HG03558 (cell line): Measurements from ENCODE around the gene GRIFIN.

Source experiments
- ATAC-seq: cut with Tn5 transposase; IDR thresholded peaks from one replicate; pipeline ENCODE4 v1.9.1; 2021; ENCODE audit warnings: moderate number of reproducible peaks; ENCODE audit not compliant: unreplicated experiment; ENCODE audit errors: extremely low read depth

The GRIFIN gene

DNA sequence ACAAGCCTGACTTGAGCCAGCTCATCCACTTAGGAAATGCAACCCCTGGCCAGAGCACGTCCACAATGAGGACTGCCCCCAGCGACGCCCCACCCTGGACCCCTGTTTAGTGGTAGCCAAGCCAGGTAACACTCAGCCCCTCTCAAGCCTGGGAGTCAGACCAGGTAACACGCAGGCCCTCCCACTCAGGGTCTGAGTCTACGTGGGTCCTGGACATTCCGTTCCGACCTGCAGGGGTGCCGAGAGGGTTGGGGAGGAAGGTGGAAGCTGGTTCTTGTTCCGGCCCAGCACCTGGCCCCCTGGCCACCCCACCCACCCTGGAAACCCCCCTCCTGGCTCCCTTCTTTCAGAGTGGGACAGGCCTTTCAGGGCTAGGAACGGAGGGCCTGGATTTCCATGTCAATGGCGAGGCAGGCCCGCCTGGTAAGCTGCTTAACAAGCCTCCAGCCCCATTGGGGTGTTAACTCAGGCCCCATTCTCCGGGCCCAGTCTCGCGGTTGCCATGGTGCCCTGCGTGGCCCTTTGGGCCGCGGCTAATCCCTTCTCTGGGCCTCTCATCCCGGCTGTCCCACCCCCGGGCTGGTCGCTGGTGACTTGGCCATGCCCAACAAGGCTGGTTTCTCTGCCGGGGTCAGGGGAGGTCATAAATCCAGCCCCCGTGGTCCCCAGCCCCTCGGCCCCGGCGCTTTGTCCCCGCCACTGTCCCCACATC, 23.7 kb upstream of the GRIFIN start:
- no peak for ATAC-seq

DNA sequence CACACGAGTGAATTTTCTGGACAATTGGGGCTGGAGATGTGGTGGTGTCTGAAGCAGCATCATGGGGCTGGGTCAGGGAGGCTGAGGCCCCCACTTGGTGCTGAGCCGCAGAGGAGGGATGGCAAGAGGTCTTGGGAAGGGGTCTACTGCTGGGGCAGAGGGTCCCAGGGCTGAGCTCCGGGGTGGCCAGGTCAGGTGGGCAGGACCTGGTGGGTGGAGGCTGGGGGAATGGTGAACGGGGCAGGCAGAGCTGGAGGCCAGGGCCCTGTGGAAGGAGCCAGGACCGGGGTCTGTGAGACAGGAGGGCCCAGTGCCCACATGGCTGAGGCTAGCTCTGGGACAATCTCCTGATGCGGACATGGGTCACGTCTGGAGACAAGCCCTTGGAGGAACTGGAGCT, 23.0 kb upstream of the GRIFIN start:
- no peak for ATAC-seq

DNA sequence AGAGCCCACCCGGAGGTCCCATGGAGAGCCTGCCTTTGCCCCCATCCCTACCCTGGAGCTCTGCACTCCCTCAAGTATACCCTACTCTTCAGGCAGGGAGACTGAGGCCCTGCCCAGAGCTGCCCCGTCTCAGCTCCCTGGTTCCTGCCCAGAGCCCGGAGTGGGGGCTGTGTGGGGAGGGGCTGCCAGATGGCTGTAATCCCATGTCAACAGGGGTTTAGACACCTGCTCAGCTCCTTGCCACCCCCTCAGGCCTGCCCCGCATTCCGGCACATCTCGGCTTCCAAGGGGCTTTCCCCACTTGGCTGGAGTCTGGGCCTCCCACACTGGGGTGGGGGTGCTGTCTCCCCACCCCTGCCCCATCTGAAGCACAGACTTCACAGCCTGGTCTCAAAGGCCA, 22.5 kb upstream of the GRIFIN start:
- no peak for ATAC-seq

DNA sequence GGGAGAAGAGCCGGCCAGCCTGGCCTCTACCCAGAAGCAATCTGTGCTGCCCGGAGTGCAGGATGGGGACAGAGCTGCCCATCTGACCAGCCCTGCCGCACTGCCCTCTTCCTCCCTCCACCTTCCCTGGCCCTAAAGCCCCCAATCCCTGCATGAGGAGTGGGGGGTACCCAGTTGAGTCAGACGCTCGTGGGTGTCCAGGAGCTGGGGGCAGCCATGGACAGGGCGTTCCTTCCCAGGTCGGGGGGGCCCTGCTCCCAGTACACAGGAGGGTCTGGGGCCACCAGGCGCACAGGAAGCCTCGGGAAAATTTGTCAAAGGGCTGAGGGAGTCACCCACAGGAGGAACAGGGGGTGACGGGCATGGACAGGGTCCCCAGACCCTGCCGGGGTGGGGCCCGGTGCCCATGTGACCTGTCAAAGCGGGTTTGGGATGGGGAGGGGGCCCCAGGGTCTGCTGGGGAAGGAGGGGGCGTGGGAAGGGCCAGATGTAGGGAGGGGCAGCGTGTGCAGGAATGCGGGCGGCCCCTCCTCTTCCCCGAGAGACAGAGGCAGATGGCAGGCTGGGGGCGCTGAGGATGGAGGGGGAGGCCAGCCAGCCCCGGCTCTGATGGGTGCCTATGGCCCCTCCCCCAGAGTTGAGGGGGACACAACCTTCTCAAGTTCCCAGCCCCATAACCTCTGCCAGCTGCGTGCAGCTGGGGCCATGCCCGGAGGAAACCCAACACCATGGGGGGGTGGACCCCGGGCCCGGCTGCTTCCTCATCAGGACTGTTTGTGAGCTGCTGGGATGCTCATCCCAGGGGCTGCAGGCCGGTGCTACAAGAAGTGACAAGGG, 21.5 kb upstream of the GRIFIN start:
- ATAC-seq = no peak

DNA sequence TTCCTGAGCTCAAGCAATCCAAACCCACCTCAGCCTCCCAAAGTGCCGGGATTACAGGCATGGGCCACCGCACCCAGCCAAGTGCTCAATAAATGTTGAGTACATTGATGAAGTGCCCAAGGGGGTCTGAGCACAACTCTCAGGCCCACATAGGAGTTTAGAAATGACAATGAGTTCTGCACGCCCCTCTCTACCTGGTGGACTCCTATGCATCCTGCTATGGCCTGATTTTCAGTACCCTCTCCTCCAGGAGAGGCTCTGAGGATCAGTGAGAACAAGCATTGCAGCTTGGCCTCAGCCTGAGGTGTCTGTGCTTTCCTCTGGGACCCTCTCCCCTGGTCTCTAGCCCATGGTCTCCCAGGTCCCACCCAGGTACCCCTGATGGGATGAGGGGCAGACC, 20.9 kb upstream of the GRIFIN start:
- no peak for ATAC-seq

DNA sequence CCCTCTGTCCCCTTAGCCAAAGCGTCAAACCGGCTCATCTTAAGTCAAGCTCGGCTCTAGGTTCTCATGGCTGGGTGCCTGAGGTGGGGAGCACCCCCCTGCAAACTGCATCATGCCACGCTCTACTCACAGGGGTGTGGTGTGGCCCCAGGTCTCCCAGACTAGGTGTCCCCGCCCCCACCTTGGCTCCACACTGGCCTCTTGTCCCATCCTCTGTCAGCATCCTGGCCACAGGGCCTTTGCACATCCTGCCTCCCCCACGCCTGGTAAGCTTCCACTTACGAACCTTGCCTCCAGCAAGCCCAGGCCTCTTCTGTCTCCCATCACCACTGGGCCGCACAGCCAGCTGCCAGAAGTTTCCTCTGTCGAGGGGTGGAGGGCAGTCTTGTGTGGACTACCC, 20.2 kb upstream of the GRIFIN start:
- no peak for ATAC-seq

DNA sequence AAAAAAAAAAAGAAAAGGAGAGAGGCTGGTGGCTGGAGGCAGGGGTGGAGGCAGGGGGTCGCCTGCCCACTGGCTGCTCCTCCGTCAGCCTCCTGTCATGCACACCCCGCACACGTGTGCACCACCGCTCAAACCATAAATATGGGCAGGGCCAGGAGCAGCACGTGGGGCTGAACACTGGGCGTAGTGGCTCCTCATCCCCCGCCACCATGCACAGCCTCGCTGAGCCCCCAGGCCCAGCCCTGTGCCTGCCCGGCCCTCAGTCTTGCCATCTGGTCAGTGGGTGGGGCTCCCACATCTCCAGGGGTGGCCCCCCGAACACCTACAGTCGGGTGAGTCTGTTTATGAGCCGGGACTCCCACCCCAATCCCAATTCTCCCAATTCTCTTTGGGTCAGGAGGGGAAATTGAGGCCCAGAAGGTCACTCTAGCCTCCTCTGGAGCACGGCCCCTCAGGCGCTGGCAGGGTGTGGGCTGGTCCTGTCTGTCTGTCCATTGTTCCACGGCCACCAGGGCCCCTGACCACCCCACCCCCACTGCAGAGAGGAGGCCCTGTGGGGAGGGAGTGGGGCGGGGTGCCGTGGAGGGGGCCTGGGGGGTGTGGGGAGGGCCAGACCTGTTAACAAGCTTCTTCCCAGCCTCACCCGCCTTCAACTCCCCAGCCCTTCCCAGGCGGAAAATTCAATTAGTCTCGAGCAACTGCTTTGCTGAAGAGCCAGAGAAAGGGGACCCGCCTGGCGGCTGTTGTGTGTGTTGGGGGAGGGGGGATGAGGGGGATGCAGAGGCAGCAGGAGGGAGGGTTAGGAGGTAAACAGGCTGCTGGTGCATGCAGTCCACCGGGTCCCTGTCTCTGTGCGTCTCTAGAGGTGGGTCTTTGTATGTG, 19.5 kb upstream of the GRIFIN start:
- no peak for ATAC-seq

DNA sequence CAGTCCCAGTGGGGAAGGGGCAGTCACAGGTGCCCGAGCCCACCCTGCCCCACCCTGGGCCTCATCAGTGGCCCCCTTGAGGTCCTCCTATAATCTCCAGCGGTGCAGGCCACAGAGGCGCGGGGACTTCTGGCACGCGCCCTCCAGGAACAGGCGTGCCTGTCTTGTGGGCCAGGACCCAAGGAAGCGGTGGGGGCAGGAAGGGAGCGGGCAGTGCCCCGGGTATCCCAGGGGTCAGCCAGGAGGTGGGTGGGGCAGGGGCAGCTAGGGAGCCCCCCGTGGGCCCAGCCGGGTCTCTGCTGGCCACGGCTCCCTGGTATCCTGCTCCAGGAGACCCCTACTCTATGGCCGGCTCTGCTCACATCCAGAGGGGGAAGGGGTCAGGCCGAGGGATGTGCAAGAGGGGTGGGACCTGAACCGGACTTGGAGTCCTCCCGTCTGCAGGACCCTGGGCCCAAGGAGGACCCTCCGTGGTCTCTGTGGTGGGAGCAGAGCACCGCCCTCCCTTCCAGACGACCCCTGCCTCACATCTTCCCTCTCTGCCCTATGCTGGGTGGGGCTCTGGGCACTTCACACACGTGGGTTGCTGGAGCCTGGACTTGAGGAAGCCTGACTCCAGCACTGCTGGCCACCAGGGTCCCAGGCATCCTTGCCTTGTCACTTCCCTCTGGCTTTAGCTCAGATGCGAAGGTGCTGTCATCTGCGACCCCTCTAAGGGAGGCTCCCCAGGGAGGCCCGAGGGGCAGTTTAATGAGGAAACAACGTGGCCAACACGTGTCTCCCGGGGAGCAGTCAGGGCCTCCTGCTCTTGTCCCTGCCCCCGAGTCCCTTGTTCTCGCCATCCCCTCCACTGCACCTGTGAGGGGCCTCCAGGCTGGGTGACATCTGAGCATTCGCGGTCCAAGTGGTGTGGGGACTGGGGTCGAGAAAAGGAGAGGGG, 18.3 kb upstream of the GRIFIN start:
- ATAC-seq = no peak

DNA sequence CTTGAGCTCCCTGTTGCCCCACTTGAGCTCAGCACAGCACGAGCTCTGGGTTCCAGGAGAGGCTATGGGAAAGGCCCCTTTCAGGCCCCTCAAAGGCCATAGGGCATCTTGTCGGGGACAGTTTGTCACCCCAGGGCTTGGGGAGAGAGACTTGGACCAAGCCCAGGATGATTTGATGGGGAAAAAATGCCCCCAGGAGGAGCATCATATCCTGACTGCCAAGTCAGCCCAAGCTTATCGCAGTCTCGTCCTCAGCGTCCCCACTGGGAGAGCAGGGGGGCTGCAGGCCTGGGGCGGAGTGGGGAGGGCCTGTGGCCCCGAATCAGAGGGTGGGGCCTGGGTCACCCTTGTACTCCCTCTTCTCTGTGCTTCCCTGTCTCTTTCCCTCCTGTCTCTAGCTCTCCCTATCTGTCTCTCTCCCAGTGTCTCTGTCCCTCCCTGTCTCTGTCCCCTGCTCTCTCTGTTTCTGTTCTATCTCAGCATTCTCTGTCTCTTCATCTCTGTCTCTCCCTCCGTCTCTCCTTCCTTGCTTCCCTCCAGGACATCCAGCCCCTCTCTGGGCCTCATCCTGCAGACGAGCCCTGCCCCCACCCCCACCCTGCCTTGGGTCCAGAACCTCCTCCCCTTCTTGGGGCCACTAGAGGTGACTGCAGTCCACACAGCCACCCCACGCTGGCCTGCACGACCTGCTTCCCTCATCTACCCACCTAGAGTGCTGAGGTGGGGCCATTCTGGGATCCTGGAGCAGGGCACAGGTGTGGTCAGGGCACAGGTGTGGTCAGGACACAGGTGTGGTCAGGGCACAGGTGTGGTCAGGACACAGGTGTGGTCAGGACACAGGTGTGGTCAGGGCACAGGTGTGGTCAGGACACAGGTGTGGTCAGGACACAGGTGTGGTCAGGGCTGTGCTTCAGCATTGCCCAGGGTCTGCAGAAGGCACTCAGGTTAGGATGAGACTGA, 17.3 kb upstream of the GRIFIN start:
- no peak for ATAC-seq

DNA sequence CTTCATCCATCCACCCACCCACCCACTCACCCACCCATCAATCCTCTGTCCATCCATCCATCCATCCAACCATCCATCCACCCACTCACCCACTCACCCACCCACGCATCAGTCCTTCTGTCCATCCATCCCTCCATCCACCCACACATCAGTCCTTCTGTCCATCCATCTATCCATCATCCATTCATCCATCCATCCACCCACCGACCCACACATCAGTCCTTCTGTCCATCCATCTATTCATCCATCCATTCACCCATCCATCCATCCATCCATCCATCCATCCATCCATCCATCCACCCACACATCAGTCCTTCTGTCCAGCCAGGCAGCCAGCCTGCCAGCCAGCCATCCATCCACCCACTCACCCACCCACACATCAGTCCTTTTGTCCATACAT, 15.8 kb upstream of the GRIFIN start:
- no peak for ATAC-seq

DNA sequence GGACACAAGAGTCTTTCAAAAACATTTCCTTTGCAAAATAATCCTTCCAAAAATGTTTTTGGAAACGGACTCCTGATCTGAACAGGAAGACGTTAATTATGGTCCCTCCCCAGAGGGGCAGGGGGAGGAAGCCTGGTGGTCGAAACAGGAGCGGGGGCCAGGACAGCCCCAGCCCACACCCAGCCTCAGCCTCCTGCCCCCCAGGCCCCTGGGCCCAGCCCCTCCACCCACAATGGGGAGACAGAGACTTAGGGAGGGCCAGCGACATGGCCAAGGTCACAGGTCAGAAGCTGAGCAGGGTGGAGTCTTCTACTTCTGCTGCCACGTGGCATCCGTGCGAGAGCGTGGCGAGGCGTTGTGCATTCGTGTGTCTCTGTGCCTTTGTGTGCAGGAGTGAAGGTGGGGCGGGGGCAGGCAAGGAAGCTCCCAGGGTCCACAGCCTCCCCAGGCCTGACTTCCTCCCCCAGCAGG, 14.0 kb upstream of the GRIFIN start:
- ATAC-seq = no peak

DNA sequence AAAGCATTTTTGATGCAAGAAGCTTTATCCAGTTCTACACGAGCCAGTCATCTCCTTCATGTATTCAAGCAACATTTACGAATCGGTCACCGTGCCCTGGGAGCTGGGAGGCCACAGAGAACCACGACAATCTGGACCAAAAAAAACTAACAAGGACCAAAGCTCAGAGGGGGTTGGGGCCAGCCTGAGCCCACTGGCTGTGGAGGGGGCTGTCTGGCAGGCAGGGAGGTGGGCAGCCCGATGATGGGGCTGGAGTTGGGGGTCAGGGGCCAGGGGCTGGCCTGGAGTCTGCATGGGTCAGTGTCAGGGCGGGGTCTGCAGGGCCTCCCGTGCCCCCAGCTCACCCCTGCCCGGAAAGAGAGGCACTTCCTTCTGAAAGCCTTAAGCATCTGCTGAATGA, 12.5 kb upstream of the GRIFIN start:
- no peak for ATAC-seq

DNA sequence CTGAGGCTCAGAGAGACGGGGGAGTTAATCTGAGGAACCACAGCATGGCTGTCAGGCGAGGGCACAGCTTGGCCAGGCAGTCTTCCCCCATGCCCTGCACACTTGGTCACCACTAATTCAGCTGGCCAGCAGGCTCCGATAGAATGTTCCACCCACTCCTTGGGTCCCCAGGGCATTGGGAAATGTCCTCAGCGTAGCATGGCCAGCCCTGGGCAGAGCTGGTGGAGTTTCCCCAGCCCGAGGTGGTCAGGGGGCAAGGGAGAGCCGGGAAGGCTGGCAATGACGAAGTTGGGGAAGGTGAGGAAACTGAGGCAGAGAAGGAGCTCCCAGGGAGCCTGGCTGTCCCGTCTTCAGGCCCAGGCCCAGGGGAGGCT, 12.1 kb upstream of the GRIFIN start:
- ATAC-seq = no peak

DNA sequence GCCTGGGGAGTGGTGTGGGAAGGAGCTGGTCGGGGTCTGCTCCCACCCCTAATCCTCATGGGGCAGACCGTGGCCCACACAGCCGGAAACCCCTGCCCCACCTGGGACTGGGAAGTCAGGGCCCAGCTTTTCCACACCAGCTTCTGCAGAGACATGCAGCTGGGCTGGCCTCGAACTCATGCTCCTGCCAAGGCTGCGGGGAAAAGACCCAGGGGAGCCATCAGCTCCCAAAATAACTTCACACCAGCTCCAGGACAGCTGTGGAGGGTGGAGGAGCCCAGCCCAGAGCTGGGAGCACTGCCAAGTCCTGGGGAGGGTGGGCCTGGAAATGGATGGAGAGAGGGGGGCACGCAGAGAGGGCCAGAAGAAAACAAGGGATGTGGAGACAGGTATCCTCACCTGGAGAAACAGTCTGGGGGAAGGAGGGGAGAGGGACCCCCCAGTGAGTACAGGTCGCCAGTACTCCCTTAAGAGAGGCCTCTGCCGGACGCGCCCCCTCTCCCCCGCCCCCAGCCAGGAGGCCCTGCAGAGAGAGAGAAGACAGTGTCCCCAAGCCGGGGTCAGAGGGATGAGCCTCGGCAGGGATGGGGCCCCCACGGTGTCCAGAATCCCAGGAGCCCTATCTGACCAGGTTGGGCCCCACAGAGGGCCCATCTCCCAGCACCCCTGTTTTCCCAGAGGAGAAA, 11.5 kb upstream of the GRIFIN start:
- no peak for ATAC-seq

DNA sequence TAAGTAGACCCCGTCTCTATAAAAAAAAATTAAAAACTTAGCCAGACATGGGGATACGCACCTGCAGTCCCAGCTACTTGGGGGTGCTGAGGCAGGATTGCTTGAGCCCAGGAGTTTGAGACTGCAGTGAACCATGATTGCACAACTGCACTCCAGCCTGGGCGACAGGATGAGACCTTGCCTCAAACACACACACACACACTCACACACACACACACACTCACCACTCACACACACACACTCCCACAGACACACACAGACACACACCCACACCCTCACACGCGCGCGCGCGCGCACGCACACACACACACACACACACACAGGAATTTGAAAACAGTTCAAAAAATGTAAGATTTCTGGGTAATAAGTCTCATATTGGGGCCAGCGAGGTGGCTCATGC, 8.7 kb upstream of the GRIFIN start:
- no peak for ATAC-seq

DNA sequence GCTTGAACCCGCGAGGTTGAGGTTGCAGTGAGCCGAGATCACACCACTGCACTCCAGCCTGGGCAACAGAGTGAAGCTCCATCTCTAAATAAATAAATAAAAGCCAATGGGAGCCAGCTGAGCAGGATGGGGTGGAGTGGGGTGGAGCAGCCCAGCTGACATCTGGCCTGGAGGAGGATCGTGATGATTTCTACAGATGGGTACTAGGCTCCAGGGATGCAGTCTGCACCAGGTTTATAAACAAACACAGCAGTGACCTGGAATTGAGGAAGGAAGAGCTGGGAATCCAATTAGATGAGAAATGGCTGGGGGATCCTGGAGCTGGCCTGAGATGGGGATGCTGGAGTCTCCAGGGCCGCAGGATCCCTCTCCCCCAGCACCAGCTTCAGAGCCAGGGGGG, 7.3 kb upstream of the GRIFIN start:
- ATAC-seq = no peak

DNA sequence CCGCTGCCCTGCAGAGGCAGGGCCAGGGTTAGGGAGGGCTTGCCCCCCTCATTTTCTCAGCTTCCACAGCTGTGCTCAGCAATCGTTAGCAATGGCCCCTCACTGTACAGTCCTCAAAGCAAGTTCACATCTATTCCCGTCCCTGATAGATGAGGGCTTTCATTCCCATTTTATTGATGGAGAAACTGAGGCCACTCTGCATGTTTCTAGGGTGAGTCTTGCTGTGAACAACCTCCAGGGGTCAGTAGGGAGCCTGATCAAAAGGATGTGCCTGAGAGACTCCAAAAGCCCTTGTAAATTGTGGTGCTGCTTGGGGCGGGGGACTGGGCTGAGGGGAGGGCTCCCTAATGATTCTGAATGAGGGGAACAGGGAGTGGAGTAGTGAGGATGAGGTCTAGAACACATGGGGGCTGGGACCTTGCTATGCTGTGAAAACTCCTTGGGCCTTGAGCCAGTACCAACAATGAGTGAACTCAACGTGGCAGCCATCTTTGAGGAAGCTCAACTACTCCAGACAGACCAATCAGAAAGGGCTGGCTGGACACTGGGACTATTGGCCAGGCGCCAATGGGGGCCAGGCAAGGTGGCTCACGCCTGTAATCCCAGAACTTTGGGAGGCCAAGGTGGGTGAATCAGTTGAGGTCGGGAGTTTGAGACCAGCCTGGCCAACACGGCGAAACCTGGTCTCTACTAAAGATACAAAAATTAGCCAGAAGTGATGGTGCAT, 6.7 kb upstream of the GRIFIN start:
- no peak for ATAC-seq
